DMS114 treated with DMSO at 0.1 percent for 48 hours (cell line): ENCODE results near the gene TMSB10.
A peak's percentile ranks its signal among the peaks of the same experiment; 100 is the strongest.
"Not testable (repeated sequence)": the region's sequence is repeated elsewhere in the genome, so short reads cannot be mapped to it uniquely, and the experiment has no call there.

Experiments
- DNase-seq: peaks from one replicate; lab custom pipeline; 2025; ENCODE audit not compliant: unreplicated experiment; lab: John Stamatoyannopoulos, UW

TMSB10 gene

GRCh38 chr2:84900971-84901370 is 4.5 kb upstream of the TMSB10 start:
- DNase-seq, result no peak

DNA sequence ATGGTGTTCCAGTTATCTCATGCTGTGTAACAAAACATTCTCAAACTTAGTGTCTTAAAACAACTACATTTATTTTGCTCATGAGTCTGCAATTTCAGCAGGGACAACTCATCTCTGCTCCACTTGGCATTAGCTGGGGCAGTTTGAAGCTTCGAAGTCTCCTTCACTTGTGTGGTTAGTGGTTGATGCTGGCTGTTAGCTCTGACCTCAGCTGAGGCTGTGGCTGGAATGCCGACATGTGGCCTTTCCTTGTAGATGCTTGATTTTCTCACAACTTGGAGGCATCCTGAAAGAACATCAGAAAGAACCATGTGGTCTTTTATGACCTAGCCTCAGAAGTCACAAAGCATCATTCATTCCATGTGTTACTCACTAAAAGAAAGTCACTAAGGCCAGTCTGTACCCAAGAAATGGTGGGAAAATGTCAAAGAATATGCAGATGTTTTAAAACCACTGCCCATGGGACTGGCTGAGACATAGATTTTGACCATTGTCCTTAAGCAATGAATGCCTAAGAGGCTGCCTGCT is 3.8 kb upstream of the TMSB10 start:
- no peak for DNase-seq

DNA sequence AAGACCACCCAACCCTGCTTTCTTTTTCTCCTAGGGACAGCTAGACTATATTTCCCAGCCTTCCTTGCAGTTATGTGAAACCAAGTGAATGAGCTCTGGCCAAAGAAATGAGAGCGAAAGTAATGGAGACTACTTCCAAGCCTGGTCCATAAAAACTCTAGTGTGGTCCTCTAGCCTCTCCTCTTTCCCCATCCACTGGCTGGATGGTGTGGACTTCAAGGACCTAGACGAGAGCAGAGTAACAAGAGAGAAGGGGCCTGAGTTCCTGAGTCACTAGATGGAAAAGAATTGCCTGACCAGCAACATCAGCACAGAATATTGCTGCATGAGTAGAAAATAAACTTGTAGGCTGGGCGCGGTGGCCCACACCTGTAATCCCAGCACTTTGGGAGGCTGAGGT is 2.9 kb upstream of the TMSB10 start:
- DNase-seq, result no peak

- DNase-seq, result no peak
These were observed 1.3 kb upstream of the TMSB10 start for GRCh38 chr2:84904151-84904550.

DNA sequence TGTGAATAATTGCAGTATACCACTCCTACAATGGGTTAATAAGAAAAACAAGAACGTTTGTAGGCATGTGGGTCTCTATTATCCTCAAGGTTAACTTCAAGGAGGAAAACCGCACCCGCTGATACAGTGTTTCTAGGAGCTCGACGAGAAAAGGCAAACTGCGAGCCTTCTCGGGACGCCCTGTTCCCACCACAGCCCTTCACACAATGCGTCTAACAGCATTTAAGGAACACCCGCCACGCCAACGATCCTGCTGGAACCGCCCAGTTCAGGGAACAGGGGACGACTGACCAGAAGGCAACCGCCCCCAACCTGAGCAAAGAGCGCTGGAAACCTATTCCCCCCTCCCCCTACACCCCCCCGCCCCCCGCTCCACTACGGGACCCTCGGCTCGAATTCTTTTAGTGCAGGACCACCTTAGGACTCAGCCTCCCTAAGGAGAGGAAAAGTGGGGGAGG is 710 bp upstream of the TMSB10 start:
- peak; percentile 42 for DNase-seq

GRCh38 chr2:84906108-84906899 is 848 bp downstream of the TMSB10 start:
- no peak for DNase-seq

GRCh38 chr2:84906900-84907714 is 1.7 kb downstream of the TMSB10 start:
- peak; percentile 54 for DNase-seq

GRCh38 chr2:84908948-84909713 is 3.7 kb downstream of the TMSB10 start:
- DNase-seq, result no peak

DNA sequence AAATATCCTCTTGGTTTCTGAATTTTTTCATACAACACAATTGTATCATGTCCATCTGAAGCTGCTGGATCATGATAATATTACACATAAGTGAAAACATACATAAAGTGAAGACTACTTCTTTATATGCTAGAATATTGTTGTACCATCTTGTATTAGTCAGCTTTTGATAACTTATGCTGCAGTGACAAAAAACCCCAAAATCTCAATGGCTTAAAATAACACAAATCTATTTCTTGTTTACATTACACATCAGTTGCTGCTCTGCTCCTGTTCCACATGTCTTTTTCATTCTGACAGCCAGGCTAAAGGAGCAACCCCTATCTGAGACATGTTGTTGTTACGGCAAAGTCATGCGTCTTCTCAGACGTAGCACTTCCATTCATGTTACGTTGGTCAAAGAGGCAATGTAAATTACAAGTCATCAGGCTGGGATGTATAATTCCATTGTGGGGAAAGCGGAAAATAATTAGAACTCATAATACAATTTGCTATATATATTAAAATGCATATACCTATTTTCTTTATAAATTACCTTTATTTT is 5.8 kb downstream of the TMSB10 start:
- DNase-seq, result no peak

GRCh38 chr2:84912984-84913383 is 7.5 kb downstream of the TMSB10 start:
- no peak for DNase-seq

DNA sequence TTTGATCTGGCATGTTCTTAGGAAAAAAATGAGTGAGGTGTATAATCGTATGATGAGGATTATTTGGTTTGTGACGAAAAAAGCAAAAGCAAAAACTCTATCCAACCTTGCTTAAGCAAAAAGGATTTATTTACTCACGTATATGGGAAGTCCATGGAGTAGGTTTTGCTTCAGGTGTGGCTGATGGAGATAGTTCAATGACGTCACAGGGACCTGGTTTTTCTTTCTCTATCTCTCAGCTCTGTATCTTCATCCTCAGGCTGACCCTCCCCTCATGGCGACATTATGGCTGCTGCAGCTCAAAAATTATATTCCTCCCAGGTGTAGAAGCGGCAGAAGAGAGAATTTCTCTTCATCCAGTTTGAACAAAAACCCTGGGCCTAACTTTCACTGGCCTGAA is 8.9 kb downstream of the TMSB10 start:
- DNase-seq, result no peak

DNA sequence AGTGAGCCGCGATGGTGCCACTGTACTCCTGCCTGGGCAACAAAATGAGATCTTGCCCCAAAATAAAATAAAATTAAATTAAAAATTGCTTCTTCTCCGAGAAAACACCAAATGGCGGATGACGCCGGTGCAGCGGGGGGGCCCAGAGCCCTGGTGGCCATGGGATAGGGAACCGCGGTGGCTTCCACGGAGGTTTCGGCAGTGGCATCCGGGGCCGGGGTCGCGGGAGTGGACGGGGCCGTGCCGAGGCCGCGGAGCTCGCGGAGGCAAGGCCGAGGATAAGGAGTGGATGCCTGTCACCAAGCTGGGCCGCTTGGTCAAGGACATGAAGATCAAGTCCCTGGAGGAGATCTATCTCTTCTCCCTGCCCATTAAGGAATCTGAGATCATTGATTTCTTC is 10.2 kb downstream of the TMSB10 start:
- DNase-seq, result not testable (repeated sequence)

DNA sequence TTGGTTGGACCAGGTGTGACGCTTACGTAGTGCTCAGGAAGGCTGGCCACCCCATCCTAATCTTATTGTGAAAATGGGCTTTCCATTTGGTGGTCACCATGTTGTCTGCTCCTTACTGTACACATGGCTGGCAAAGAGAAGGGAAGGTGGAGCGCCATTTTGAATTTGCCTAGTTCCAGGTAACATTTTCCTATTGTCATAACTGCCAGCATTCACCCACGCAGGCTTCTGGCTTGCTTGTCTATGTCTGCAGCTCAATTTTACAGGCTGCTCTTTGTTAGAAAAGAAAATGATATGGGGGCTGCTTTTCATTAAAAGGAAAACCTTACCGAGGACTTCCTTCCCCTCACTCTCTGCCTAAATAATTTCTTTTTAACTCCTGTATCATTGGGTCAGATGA is 12.4 kb downstream of the TMSB10 start:
- DNase-seq, result not testable (repeated sequence)

GRCh38 chr2:84918430-84918829 is 13.0 kb downstream of the TMSB10 start:
- DNase-seq, result no peak

DNA sequence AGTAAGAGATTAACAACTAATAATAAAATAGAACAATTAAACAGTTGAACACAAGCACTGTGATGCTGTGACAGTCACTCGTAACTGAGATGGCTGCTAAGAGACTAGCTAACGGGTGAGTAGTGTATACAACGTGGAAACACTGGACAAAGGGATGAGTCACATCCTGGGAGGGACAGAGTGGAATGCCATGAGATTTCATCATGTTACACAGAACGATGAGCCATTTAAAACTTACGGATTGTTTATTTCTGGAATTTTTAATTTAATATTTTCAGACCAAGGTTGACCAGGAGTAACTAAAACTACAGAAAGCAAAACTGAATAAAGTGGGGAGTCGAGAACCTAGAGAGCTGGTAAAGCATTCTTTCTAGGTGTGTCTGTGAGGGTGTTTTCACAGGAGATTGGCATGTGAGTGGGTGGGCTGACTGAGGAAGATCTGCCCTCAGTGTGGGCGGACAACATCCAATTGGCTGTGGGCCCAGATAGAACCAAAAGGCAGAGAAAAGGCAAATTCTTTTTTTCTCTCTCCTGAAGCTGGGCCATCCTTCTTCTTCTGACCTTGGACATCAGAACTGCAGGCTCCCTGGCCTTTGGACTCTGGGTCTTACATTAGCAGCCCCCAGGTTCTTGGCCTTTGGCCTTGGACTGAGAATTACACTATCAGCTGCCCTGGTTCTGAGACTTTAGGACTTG is 14.6 kb downstream of the TMSB10 start:
- no peak for DNase-seq

- DNase-seq, result no peak
These were observed 17.6 kb downstream of the TMSB10 start for GRCh38 chr2:84923009-84923408.

DNA sequence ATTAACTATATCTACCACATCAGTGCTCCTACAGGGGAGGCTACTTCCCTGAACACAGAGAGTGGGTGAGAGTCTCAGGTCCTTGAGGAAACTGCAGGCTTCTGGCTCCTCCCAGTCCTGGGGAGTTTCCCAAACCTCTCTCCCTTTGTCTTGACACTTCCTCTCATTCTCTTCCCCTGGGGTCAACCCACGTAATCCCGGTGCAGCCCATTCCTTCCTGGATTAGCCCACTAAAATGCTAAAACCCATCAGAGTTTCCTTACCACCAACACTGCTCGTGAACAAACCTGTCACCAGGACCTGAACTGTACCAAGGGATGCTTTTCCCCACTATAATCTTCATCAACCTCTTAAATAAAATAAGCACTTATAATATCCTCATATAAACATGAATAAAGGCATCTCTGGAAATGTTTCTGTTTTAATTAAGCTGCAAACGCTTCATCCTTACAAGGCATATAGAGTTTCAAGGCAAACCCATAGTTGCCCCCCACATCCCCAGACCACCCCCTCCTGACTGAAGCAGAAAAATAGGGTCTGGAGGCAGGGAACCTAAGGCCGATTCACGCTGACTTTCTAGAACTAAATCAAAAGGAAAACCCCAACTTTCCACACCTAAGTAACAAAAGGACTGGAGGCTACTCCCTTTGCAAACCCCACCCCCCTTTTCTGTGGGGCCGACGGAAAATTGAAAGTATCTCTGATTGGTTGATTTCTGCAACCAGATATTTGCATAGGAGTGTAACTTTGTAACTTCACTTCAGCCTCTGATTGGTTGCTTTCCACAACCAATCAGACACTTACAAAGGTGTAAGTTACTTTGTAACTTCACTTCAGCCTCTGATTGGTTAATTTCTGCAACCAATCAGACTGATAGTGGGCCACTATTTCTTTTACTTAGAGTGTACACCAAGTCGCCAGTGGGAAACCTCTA is 19.0 kb downstream of the TMSB10 start:
- no peak for DNase-seq

- DNase-seq, result no peak
These were observed 19.9 kb downstream of the TMSB10 start for GRCh38 chr2:84925336-84925723.

GRCh38 chr2:84925724-84926376 is 20.4 kb downstream of the TMSB10 start:
- peak; percentile 75 for DNase-seq
